GM10266 (cell line): ENCODE measurements around the gene TMEM132D.

Source experiments
- DNase-seq: peaks from one replicate; pipeline ENCODE4 v3.0.0; 2012; ENCODE audit errors: extremely low spot score
- CTCF ChIP-seq: IDR thresholded peaks from 2 replicates; pipeline ENCODE4 v1.5.1; 2012; ENCODE audit warnings: mild to moderate bottlenecking, low read depth; ENCODE audit not compliant: control insufficient read depth, insufficient read depth; ENCODE audit errors: missing control alignments

TMEM132D gene

GRCh38 chr12:129790930-129791329 is 112.9 kb downstream of the TMEM132D start:
- no peak for DNase-seq

GRCh38 chr12:129790331-129790730 is 113.5 kb downstream of the TMEM132D start:
- no peak for DNase-seq
- TF ChIP-seq CTCF = no peak

More at GRCh38 chr12:129790930-129791329, 112.9 kb downstream of the TMEM132D start:
- no peak for TF ChIP-seq CTCF

DNA sequence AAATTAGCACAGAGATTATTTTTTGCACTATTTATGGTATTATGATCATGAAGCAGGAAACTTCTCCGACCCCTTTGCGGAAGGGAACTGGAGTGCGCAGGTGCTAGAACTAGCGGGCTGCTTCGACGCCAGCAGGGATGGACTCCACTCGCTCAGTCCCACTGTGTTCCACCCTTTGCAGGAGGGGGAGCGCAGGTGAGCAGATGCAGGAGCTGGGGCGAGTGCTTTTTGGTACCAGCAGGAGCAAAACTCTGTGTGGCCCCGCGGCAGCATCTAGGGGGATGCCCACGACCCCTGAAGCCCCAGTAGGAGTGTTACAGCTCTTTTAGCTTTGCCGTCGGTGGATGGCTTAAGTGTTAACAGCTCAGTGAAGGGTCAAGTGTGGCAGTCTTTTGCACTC is 113.9 kb downstream of the TMEM132D start:
- DNase-seq = no peak
- no peak for TF ChIP-seq CTCF

GRCh38 chr12:129788506-129789084 is 115.2 kb downstream of the TMEM132D start:
- DNase-seq = no peak
- TF ChIP-seq CTCF = no peak

- no peak for DNase-seq
- no peak for TF ChIP-seq CTCF
Observed at GRCh38 chr12:129779989-129780388, 123.8 kb downstream of the TMEM132D start.

GRCh38 chr12:129779033-129779432 is 124.8 kb downstream of the TMEM132D start:
- no peak for DNase-seq

More at GRCh38 chr12:129779033-129779432, 124.8 kb downstream of the TMEM132D start:
- no peak for TF ChIP-seq CTCF
